HepG2 (cell line): ENCODE measurements around the gene AP2A2. TPM values are rescaled to one million over a fixed set of nuclear protein-coding genes. Genes with fewer than 3 reads are reported as not detected.
A peak's percentile ranks its signal among the peaks of the same experiment; 100 is the strongest.

ENCODE experiments used
- KMT2B ChIP-seq: IDR thresholded peaks from 2 replicates; pipeline ENCODE4 v1.6.1; 2016; ENCODE audit warnings: missing genetic modification reagents, missing compliant biosample characterization
- SNAPC5 ChIP-seq: sonication (generic); formaldehyde crosslinking; IDR thresholded peaks from 2 replicates; pipeline ENCODE4 v1.8.1; 2023; ENCODE audit warnings: mild to moderate bottlenecking, missing genetic modification reagents, borderline replicate concordance
- TCF12 ChIP-seq, 2 experiments: fragments of 450-650 bp in 1 of 2; sonication (generic) in 1 of 2; formaldehyde crosslinking in 1 of 2; IDR thresholded peaks; 2 replicates each; pipeline versions ENCODE4 v1.6.1 to v1.8.0; 2017 to 2022; ENCODE audit warnings: antibody characterized with exemption in 1 of 2, mild to moderate bottlenecking in 1 of 2, missing genetic modification reagents in 1 of 2, moderate library complexity in 1 of 2
- TP53 ChIP-seq: sonication (generic); formaldehyde crosslinking; conservative IDR thresholded peaks from 2 replicates; pipeline ENCODE4 v1.4.0; 2020; ENCODE audit warnings: missing genetic modification reagents
- ZMYM4 ChIP-seq: sonication (generic); formaldehyde crosslinking; IDR thresholded peaks from 2 replicates; pipeline ENCODE4 v1.8.1; 2023; ENCODE audit warnings: mild to moderate bottlenecking, missing genetic modification reagents
- ZNF281 ChIP-seq: sonication (generic); formaldehyde crosslinking; IDR thresholded peaks from 2 replicates; pipeline ENCODE4 v1.4.0; 2020; ENCODE audit warnings: missing genetic modification reagents, borderline replicate concordance
- ZNF343 ChIP-seq: sonication (generic); formaldehyde crosslinking; IDR thresholded peaks from 2 replicates; pipeline ENCODE4 v1.4.0; 2020; ENCODE audit warnings: mild to moderate bottlenecking, missing genetic modification reagents
- ZNF367 ChIP-seq: sonication (generic); formaldehyde crosslinking; IDR thresholded peaks from 2 replicates; pipeline ENCODE4 v1.4.0; 2020; ENCODE audit warnings: missing genetic modification reagents, borderline replicate concordance
- ZNF512 ChIP-seq: sonication (generic); formaldehyde crosslinking; IDR thresholded peaks from 2 replicates; pipeline ENCODE4 v1.4.0; 2020; ENCODE audit warnings: mild to moderate bottlenecking, missing genetic modification reagents
- ZNF597 ChIP-seq: sonication (generic); formaldehyde crosslinking; IDR thresholded peaks from 2 replicates; pipeline ENCODE4 v1.5.0; 2020; ENCODE audit warnings: missing genetic modification reagents
- ZNF704 ChIP-seq: sonication (generic); formaldehyde crosslinking; IDR thresholded peaks from 2 replicates; pipeline ENCODE4 v1.8.1; 2023; ENCODE audit warnings: mild to moderate bottlenecking, inconsistent platforms, moderate library complexity, missing genetic modification reagents, borderline replicate concordance
- ZNF776 ChIP-seq: sonication (generic); formaldehyde crosslinking; IDR thresholded peaks from 2 replicates; pipeline ENCODE4 v1.4.0; 2020; ENCODE audit warnings: mild to moderate bottlenecking, missing genetic modification reagents
- polyA plus RNA-seq, 8 experiments: library from polyadenylated mRNA; depleted of rRNA in 3 of 8; stranded (reverse) in 7 of 8; unstranded in 1 of 8; fragments of >200 nt; fragmentation: Illumina TruSeq in 4 of 8; extraction: Trizol in 4 of 8; gene quantifications; 2 replicates each; pipeline versions ENCODE4 v1.2.1 to v1.2.3, GENCODE V29; 2011 to 2016; ENCODE audit warnings: low read depth in 4 of 8, missing spikeins in 1 of 8, mixed read lengths in 1 of 8; ENCODE audit not compliant: insufficient read depth in 1 of 8
- total RNA-seq, 5 experiments: library from RNA; depleted of rRNA; stranded (reverse); fragments of >200 nt; fragmentation: Illumina TruSeq; extraction: Trizol; gene quantifications; 2 replicates each; pipeline ENCODE4 v1.2.3, GENCODE V29; 2016; ENCODE audit warnings: low read depth in 1 of 5
- TF ChIP-seq, protein P1 (sequence below): sonication (generic); formaldehyde crosslinking; IDR thresholded peaks from 2 replicates; pipeline ENCODE4 v1.4.0; 2020; ENCODE audit warnings: missing genetic modification reagents
- TF ChIP-seq, protein P2 (sequence below): sonication (generic); formaldehyde crosslinking; IDR thresholded peaks from 2 replicates; pipeline ENCODE4 v1.5.0; 2020; ENCODE audit warnings: missing genetic modification reagents
- TF ChIP-seq, protein P3 (sequence below): IDR thresholded peaks from 2 replicates; pipeline ENCODE4 v1.6.1; 2016; ENCODE audit warnings: mild to moderate bottlenecking

AP2A2 gene
- total and polyA plus RNA-seq, 2 of the 13 experiments (the other 11 are each of a cell fraction or from before 2014, with no cell fraction given), result 25.7 to 75.7 TPM

DNA sequence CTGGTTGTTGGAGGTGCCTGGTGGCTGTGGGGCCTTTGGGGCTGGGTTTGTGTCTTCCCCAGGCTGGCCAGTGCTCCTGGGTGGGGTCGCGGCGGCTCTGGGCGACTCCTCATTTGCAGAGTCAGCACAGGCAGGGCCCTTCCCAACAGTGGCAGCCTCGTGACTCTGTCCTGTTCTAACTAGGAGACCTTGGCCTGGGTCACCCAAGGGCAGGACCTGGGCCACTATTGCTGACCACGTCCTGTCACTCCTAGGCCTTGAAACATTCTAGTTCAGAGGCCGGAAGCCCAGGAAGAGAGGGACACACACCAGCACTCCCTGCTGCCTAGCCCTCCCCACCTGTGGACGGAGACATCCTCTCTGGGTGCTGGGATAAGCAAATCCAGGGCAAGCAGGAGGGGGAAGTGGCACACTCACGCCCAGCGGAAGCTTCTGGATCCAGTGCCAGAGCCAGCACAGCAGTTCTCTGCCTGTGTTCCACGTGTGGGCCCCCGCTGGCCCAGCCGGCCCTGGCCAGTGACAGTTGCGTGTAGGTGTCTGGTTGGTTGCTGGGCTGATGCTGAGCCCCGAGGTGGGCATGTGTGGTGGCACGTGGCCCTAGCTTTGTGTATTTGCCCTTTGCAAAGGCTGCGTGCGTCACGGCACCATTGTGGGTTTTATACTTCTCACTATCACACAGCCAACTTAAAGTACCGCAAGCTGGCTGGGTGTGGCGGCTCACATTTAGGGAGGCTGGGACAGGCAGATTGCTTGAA lies 10.7 kb upstream of the AP2A2 start (continued):
- TF ChIP-seq ZNF281 (CRISPR knock-in tag), result no peak
- TF ChIP-seq KMT2B (CRISPR knock-in tag), result no peak
- TF ChIP-seq TCF12 (IDR thresholded peaks at IDR 0.05), result no peak
- TF ChIP-seq TCF12 (CRISPR knock-in tag; IDR thresholded peaks at IDR 0.05), result no peak
- TF ChIP-seq, protein P1, sequence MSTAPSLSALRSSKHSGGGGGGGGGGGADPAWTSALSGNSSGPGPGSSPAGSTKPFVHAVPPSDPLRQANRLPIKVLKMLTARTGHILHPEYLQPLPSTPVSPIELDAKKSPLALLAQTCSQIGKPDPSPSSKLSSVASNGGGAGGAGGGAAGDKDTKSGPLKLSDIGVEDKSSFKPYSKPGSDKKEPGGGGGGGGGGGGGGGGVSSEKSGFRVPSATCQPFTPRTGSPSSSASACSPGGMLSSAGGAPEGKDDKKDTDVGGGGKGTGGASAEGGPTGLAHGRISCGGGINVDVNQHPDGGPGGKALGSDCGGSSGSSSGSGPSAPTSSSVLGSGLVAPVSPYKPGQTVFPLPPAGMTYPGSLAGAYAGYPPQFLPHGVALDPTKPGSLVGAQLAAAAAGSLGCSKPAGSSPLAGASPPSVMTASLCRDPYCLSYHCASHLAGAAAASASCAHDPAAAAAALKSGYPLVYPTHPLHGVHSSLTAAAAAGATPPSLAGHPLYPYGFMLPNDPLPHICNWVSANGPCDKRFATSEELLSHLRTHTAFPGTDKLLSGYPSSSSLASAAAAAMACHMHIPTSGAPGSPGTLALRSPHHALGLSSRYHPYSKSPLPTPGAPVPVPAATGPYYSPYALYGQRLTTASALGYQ (CRISPR knock-in tag), result no peak
- TF ChIP-seq, protein P2, sequence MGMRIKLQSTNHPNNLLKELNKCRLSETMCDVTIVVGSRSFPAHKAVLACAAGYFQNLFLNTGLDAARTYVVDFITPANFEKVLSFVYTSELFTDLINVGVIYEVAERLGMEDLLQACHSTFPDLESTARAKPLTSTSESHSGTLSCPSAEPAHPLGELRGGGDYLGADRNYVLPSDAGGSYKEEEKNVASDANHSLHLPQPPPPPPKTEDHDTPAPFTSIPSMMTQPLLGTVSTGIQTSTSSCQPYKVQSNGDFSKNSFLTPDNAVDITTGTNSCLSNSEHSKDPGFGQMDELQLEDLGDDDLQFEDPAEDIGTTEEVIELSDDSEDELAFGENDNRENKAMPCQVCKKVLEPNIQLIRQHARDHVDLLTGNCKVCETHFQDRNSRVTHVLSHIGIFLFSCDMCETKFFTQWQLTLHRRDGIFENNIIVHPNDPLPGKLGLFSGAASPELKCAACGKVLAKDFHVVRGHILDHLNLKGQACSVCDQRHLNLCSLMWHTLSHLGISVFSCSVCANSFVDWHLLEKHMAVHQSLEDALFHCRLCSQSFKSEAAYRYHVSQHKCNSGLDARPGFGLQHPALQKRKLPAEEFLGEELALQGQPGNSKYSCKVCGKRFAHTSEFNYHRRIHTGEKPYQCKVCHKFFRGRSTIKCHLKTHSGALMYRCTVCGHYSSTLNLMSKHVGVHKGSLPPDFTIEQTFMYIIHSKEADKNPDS (CRISPR knock-in tag), result no peak
- TF ChIP-seq ZNF367 (CRISPR knock-in tag), result no peak
- no peak for TF ChIP-seq SNAPC5 (CRISPR knock-in tag)
- no peak for TF ChIP-seq ZNF343
- TF ChIP-seq ZNF704 (CRISPR knock-in tag), result no peak
- TF ChIP-seq ZNF597 (CRISPR knock-in tag), result no peak
- TF ChIP-seq, protein P3, sequence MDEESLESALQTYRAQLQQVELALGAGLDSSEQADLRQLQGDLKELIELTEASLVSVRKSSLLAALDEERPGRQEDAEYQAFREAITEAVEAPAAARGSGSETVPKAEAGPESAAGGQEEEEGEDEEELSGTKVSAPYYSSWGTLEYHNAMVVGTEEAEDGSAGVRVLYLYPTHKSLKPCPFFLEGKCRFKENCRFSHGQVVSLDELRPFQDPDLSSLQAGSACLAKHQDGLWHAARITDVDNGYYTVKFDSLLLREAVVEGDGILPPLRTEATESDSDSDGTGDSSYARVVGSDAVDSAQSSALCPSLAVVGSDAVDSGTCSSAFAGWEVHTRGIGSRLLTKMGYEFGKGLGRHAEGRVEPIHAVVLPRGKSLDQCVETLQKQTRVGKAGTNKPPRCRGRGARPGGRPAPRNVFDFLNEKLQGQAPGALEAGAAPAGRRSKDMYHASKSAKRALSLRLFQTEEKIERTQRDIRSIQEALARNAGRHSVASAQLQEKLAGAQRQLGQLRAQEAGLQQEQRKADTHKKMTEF (CRISPR knock-in tag), result 0 out of 2 replicates have a peak, but pooled peaks have one; percentile 46
- TF ChIP-seq TP53, result no peak
- no peak for TF ChIP-seq ZNF512 (CRISPR knock-in tag)
- no peak for TF ChIP-seq ZMYM4
- TF ChIP-seq ZNF776 (CRISPR knock-in tag), result no peak
